Natural killer cell (primary cell): ENCODE measurements around the gene CCDC126. TPM values are rescaled to one million over a fixed set of nuclear protein-coding genes. Genes with fewer than 3 reads are reported as not detected.
"Not testable (repeated sequence)": the region's sequence is repeated elsewhere in the genome, so short reads cannot be mapped to it uniquely, and the experiment has no call there.

Experiments used
- ATAC-seq, 3 donors: fragments of 150-1000 bp in 2 of 3; fragments of 200-7000 bp in 1 of 3; cut with Tn5 transposase; 1 replicate in 1 of 3; 2 replicates in 2 of 3; pipeline ENCODE4 v1.10.0; 2021; ENCODE audit warnings: mild to moderate bottlenecking in 2 of 3, moderate library complexity in 2 of 3
- DNase-seq, 2 donors: peaks; one replicate each; pipeline versions ENCODE4 v3.0.0 to v3.0.0-alpha.2; 2013 to 2021; ENCODE audit warnings: mixed read lengths in 1 of 2
- H3K27ac ChIP-seq: one replicate; pipeline ENCODE4 v1.5.1; 2013; ENCODE audit warnings: mild to moderate bottlenecking, low read length
- H3K27me3 ChIP-seq: one replicate; pipeline ENCODE4 v1.6.1; 2013; ENCODE audit warnings: low read length; ENCODE audit not compliant: control insufficient read depth, insufficient read depth
- H3K36me3 ChIP-seq: one replicate; pipeline ENCODE4 v1.6.1; 2013; ENCODE audit warnings: low read length; ENCODE audit not compliant: control insufficient read depth, insufficient read depth
- H3K4me1 ChIP-seq: one replicate; pipeline ENCODE4 v1.6.1; 2013; ENCODE audit warnings: low read length; ENCODE audit not compliant: control insufficient read depth, insufficient read depth
- H3K4me3 ChIP-seq: one replicate; pipeline ENCODE4 v1.5.1; 2013; ENCODE audit warnings: low read length
- H3K9me3 ChIP-seq: one replicate; pipeline ENCODE4 v1.6.1; 2013; ENCODE audit warnings: low read length; ENCODE audit not compliant: control insufficient read depth, insufficient read depth
- H3K27ac Mint-ChIP-seq, 2 donors: one replicate each; pipeline ENCODE4 v1.8.0; 2022; ENCODE audit warnings: mild to moderate bottlenecking in 2 of 2, mixed read lengths in 2 of 2, moderate library complexity in 1 of 2
- H3K27me3 Mint-ChIP-seq, 2 donors: one replicate each; pipeline ENCODE4 v1.8.0; 2022; ENCODE audit warnings: low read depth in 2 of 2, mixed read lengths in 2 of 2
- H3K36me3 Mint-ChIP-seq: one replicate; pipeline ENCODE4 v1.8.0; 2022; ENCODE audit warnings: mixed read lengths
- H3K4me1 Mint-ChIP-seq, 2 donors: one replicate each; pipeline ENCODE4 v1.8.0; 2022; ENCODE audit warnings: mixed read lengths in 2 of 2
- H3K4me3 Mint-ChIP-seq: one replicate; pipeline ENCODE4 v1.8.0; 2022; ENCODE audit warnings: mild to moderate bottlenecking, moderate library complexity, mixed read lengths
- H3K9me3 Mint-ChIP-seq, 2 donors: one replicate each; pipeline ENCODE4 v1.8.0; 2022; ENCODE audit warnings: mixed read lengths in 2 of 2
- CTCF ChIP-seq: fragments of 200-600 bp; IDR thresholded peaks from one replicate; pipeline ENCODE4 v1.8.0; 2022; ENCODE audit warnings: antibody characterized with exemption
- WGBS: methylation state at CpG from one replicate; pipeline ENCODE4 v1.1.7; 2013; ENCODE audit warnings: missing lambda C conversion rate; ENCODE audit not compliant: insufficient coverage; 5-methylcytosine and 5-hydroxymethylcytosine counted together
- intact Hi-C: fragments of 100-400 bp; cut with micrococcal nuclease; formaldehyde crosslinking; loops from one replicate; pipeline ENCODE4 v1.14.2; 2022
- total RNA-seq, 4 donors: library from RNA; stranded (reverse); fragments of 120-200 nt in 1 of 4; gene quantifications; one replicate each; pipeline versions ENCODE4 v1.2.3 to v1.2.4, GENCODE V29; 2013 to 2022

CCDC126 gene
- total RNA-seq, 3 donors from 2014 or later (not counting 1 experiment from before 2014, with no cell fraction given), result 13.4 to 19.0 (median 16.9) TPM

DNA sequence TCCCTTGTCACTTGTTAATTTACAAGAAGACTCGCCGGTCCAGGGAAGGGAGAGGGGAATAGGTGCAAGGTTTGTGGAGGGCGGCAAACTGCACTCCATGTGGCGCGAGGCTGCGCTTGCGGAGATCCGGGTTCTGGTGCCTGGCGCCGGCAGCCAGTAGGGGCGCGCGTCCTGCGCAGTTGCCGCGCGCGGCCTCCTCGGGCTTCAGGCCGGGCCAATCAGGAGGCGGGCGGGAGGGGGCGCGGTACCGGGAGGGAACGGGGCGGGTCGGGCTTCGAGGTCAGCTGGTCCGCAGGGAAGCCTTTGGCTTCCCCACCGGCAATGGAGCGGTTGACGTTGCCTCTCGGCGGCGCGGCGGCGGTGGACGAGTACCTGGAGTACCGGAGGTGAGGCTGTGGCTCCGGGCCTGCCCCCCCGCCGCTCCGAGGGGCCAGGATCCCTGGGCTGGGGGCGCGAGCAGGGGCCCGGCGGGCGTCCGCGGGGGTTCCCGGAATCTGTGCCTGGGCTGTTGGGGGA lies 82.8 kb downstream of the CCDC126 start, which contains the start of gene FAM221A:
Gene FAM221A, plus strand, starts transcription at position 302 of the 516 bp plus-strand sequence. Its CDS starts 20 bp downstream, at position 322.
- peaks cover 0 to 16% of the 10 kb centered on the region in 2 donors for H3K27me3 Mint-ChIP-seq
- no peaks in the 10 kb centered on the region for H3K36me3 Mint-ChIP-seq
- H3K27ac Mint-ChIP-seq, result peak within 1 kb of the TSS; percentile 58 to 59
- WGBS, result under 1% methylated on average over 52 of the region's 53 CpGs
- DNase-seq, result peak; percentile 69 to 89
- Histone ChIP-seq H3K36me3 (no peaks in the 10 kb centered on the region), H3K27me3 (no peaks in the 10 kb centered on the region), H3K4me3 (peak within 1 kb of the TSS; percentile 77), H3K27ac (peak within 1 kb of the TSS; percentile 49), H3K4me1 (peaks cover 12% of the 10 kb centered on the region), H3K9me3 (no peaks in the 10 kb centered on the region)
- ATAC-seq, result peak; percentile 98 to 99 (median 98)
- H3K4me3 Mint-ChIP-seq, result peak within 1 kb of the TSS; percentile 93
- H3K9me3 Mint-ChIP-seq, result no peaks in the 10 kb centered on the region
- peak; percentile 76 for TF ChIP-seq CTCF
- intact Hi-C loops, result no loop called here
- H3K4me1 Mint-ChIP-seq, result peaks cover 8% of the 10 kb centered on the region in 2 donors

GRCh38 chr7:23680414-23681405 lies 83.5 kb downstream of the CCDC126 start:
- DNase-seq (peak; percentile 19 to 56), ATAC-seq (peak; percentile 19 to 44 (median 37))
- peaks cover 0 to 8% of the 10 kb centered on the region in 2 donors for H3K27me3 Mint-ChIP-seq
- peak overlapping the region; percentile 93 for H3K4me3 Mint-ChIP-seq
- Histone ChIP-seq H3K36me3 (no peaks in the 10 kb centered on the region), H3K27me3 (no peaks in the 10 kb centered on the region), H3K4me1 (peaks cover 12% of the 10 kb centered on the region), H3K4me3 (peak overlapping the region; percentile 77), H3K9me3 (no peaks in the 10 kb centered on the region), H3K27ac (peak overlapping the region; percentile 49)
- intact Hi-C loops, result no loop called here
- peak overlapping the region; percentile 58 to 59 for H3K27ac Mint-ChIP-seq
- no peak for TF ChIP-seq CTCF
- peaks cover 8% of the 10 kb centered on the region in 2 donors for H3K4me1 Mint-ChIP-seq
- 13% methylated on average over 42 of the region's 42 CpGs for WGBS
- no peaks in the 10 kb centered on the region for H3K9me3 Mint-ChIP-seq
- H3K36me3 Mint-ChIP-seq, result no peaks in the 10 kb centered on the region

GRCh38 chr7:23684041-23684440 lies 86.9 kb downstream of the CCDC126 start:
- H3K27ac Mint-ChIP-seq, H3K36me3 ChIP-seq, H3K9me3 ChIP-seq, H3K27me3 ChIP-seq, H3K9me3 Mint-ChIP-seq, DNase-seq, H3K27me3 Mint-ChIP-seq, ATAC-seq, H3K4me1 Mint-ChIP-seq, H3K27ac ChIP-seq, H3K4me3 ChIP-seq, H3K4me3 Mint-ChIP-seq, intact Hi-C loops, H3K36me3 Mint-ChIP-seq: not testable (repeated sequence)
- 82% methylated on average over 5 of the region's 6 CpGs for WGBS
- peaks cover 12% of the 10 kb centered on the region for H3K4me1 ChIP-seq

GRCh38 chr7:23685731-23686130 lies 88.5 kb downstream of the CCDC126 start:
- H3K36me3 Mint-ChIP-seq, result no peaks in the 10 kb centered on the region
- no peak overlapping the region for H3K4me3 Mint-ChIP-seq
- H3K36me3 ChIP-seq, result peaks cover 2% of the 10 kb centered on the region
- intact Hi-C loops, result no loop called here
- no peaks in the 10 kb centered on the region for H3K27me3 ChIP-seq
- no peak overlapping the region for H3K27ac ChIP-seq
- DNase-seq, result no peak
- no peak for TF ChIP-seq CTCF
- no peaks in the 10 kb centered on the region for H3K9me3 ChIP-seq
- H3K27me3 Mint-ChIP-seq, result no peaks in the 10 kb centered on the region
- H3K4me1 ChIP-seq, result peaks cover 5% of the 10 kb centered on the region
- no peaks in the 10 kb centered on the region for H3K9me3 Mint-ChIP-seq
- no peak overlapping the region for H3K4me3 ChIP-seq
- 95% methylated on average over 3 of the region's 3 CpGs for WGBS
- H3K27ac Mint-ChIP-seq, result no peak overlapping the region
- H3K4me1 Mint-ChIP-seq, result peaks cover 4% of the 10 kb centered on the region in 2 donors
- ATAC-seq, result no peak
